HG03565 (cell line): Measurements from ENCODE around the gene SHISAL2A.

Experiments
- ATAC-seq: cut with Tn5 transposase; IDR thresholded peaks from one replicate; pipeline ENCODE4 v1.9.1; 2021; ENCODE audit warnings: mild to moderate bottlenecking, moderate library complexity; ENCODE audit not compliant: unreplicated experiment

SHISAL2A gene

DNA sequence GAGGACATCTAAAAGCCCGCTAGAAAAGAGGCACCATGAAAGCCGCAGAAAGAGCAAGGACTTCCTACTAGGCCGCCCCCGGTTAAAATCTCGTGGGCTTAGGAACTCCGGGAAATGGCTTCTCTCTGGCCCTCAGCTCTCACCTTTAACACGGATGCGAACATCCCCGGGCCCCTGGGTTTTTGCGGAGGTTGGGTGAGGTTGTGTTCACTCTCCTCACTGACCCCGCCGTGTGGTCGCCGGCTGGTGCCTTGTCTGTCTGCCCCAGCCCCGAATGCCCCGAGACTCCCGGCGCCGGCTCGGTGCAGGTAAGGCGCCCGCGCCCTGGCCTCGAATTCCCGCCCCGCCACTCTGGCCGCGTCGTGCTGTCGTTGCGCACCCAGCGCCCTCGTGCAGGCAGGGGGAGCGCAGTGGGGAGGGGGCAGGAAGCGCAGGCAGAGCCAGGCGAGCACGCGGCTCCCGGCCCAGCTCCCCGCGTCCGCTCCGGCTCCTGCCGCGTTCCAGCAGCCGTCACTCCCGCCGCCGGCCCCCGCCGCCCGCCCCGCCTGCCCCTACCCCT, at the start of gene SHISAL2A:
Gene SHISAL2A (plus strand): TSS at position 437 of the 559 bp plus-strand sequence. CDS start 326 bp downstream, outside the sequence.
- no peak for ATAC-seq

DNA sequence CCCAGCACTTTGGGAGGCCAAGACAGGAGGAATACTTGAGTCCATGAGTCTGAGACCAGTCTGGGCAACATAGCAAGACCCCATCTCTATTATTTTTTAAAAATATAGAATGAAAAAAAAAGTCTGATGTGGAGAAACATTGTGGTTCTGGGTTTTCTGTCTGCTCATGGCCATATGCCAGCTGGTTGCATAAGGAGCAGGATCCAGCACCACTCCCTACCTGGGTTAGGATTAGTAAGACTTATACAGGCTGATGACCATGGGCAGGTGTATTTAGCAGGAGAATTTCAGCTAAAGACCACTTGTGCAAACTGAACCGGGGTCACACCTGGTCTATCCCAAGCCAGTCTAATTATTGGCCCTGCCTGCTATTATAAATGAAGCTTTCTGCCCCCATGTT, 47.5 kb upstream of the SHISAL2A start:
- no peak for ATAC-seq

DNA sequence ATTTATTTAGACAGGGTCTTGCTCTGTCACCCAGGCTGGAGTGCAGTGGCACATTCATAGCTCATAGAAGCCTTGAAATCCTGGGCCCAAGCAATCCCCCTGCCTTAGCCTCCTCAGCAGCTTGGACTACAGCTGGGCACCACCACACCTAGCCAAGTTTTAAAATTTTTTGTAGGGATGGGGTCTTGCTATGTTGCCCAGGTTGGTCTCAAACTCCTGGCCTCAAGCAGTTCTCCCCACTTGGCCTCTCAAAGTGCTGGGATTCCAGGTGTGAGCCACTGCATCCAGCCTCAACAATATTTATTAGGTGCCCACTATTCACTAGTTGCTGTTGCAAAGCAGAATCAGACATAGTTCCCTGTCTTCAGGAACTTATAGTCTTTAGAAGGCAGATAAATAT, 44.9 kb upstream of the SHISAL2A start:
- no peak for ATAC-seq

DNA sequence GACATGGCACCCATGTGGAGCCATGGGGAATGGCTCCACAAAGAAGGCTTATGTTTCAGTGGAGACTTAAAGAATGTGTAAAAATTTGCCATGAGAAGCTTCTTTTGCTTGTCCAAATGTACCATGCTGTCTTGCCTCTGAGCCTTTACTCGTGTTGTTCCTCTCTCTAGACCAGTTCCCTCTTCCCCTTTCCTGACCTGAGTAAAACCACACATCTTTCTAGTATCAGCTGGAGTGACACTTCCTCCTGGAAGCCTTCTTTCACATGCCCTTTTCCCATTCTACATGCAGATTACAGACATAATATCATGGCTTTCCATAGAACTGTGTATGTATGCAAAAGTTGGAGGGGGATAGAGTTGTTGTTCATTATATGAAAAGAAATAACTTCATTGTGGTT, 44.4 kb upstream of the SHISAL2A start:
- no peak for ATAC-seq

DNA sequence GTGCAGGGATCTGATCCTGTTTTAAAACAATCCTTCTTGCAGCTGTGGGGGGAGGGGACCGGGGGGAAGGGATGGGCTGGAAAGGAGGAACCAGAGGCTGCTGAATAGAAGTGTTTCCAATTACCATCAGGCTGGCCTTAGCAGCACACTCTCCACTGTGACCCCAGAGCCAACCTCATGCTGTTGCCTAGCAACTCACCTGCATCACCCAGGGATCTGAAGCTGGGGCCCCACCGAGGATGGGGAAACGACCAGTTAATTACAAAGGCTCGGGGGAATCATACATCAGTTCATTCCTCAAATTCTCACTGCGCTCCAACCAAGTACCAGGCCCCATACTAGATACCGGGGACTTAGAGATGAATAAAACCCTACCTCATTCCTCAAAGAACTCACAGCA, 42.7 kb upstream of the SHISAL2A start:
- no peak for ATAC-seq

DNA sequence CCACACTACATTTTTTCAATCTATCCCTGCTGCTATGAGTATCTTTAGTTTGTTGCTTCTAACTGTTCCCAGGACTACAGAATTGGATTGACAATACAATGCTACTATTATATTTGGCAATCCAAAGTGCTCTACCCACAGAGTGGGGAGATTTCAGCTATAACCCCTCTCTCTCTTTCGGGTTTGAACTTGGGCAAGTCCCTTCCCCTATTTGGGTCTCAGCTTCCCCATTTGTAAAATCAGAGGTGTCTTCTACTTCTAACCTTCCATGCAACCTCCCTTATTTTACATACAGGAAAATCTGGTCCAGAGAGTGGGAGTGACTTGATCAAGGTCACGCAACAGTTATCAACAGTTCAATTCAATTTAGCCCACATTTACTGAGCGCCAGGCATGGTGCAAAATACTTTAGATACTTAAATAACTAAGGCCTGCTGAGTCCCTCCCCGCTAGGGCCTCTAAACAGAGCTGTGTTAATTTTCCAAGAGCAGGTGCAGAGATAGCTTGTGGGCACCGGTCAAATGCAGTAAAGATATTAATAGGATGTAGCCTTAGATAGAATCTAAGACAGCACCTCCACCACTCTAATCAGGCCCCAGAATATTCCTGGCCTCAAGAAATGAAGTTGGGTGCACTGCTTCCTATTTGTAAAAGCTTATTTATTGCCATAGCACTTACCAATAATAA, 40.2 kb upstream of the SHISAL2A start:
- no peak for ATAC-seq

DNA sequence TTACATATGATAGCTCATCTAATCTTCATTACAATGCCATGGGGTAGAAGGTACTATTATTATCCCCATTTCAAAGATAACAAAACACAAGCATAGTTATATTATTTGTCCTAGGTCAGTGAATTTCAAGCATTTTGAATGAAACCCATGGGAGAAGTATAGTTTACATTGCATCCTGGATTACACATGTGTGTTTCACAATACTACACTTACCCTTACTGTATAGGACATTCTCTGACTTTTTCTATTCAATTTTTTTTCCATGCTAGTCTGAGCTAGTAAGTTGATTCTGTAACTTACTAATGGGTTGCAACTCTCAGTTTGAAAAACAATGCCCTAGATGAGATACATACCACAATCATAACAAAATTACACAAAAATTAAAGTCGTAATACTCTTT, 39.5 kb upstream of the SHISAL2A start:
- no peak for ATAC-seq

DNA sequence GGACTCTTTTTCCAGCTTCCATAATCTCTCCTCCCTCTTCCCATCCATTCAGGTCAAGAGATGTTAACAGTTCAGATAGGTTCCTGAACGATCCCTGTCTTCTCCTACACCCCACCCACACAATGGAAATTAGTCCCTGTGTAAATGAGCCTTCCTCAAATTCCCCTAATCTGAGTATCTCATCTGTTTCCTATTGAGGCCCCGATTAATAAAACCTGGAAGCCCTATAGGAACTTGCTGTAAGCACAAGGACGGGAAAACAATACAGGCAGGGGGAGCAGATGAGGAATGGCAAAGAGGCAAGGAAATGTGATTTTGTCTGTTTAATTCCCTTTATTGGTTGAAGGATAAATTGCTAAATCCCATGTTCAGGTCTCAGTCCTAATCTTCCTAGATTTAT, 37.9 kb upstream of the SHISAL2A start:
- ATAC-seq: no peak

DNA sequence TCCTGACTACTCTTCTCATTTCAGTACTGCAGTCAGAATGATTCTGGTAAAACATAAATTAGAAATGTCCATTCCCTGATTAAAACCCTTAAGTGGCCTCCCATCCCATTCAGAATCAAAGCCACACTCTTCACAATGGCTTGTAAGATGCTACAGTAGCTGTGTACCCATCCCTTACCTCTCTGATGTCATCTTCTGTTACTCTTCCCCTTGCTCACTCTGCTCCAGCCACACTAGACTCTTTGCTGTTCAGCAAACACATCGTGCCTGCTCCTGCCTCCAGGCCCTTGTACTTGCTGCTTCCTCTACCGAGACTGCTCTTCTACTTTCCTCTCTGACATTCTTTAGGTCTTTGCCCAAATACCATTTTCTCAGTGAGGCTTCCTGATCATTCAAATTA, 35.1 kb upstream of the SHISAL2A start:
- ATAC-seq: no peak

DNA sequence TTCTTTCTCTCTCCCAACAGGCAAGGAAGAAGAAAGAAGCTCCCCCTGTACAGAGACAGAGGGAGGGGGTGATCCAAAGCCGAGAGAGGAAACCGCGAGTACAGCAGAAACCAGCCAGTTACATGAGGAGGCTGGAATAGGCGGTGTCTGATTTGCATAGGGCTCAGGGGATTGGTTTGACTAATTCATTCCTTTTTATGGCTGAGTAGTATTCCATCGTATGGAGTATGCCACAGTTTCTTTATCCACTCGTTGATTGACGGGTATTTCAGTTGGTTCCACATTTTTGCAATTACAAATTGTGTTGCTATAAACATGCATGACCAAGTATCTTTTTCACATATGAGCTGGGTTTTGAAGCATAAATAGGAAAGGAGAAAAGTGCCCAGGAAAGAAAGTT, 34.2 kb upstream of the SHISAL2A start:
- no peak for ATAC-seq

DNA sequence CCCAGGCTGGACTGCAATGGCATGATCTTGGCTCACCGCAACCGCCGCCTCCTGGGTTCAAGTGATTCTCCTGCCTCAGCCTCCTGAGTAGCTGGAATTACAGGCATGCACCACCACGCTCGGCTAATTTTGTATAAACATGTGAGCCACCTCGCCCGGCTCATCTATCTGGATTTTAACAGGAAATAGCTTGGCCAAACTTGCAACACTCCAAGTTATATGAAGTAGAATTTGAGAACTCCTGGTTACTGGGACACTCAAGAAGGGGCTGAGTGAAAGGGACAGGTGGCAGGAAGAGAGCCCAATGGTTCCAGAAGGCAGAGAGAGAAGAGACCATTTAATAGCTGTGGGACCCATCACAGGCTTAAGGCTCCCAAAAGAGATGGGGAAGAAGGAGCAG, 33.7 kb upstream of the SHISAL2A start:
- no peak for ATAC-seq

DNA sequence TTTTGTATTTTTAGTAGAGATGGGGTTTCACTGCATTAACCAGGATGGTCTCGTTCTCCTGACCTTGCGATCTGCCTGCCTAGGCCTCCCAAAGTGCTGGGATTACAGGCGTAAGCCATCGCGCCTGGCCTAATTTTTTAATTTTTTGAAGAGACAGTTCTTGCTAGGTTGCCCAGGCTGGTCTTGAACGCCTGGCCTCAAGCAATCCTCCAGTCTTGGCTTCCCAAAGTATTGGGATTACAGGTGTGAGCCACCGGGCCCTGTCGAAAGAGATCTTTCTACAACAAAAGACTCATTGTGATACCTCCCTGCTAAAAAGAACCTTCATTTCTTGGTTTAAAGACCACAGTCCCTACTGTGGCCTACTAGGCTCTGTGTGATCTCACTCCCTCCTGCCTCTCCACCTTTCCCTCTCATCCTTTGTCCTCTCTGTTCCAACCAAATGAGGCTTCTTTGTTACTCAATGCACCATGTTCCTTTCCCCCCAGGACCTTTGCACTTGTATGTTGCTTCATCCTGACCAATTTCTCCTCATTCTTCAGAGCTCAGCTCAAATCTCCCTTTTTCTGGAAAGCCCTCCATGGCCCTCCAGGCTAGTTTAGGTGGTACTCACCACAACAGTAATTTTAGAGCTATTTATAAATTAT, 32.3 kb upstream of the SHISAL2A start:
- no peak for ATAC-seq

DNA sequence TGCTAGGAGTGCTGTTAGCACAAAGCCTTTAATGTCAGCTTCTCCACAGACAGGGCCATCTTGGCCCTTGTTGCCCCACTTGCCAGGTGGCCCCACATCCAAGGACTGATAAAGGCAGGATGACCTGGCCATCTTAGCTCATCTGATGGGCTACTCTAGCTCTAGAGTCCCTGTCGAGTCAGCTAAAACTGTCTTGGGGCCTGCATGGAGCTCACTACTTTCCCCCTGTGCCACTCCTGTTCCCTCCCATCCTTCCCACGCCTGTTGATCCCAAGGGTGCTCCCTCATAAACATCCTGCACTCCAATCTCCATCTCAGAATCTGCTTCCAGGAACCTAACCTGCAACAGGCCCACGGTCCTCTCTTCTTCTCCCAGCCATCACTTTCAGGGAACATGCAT, 31.4 kb upstream of the SHISAL2A start:
- ATAC-seq: no peak

DNA sequence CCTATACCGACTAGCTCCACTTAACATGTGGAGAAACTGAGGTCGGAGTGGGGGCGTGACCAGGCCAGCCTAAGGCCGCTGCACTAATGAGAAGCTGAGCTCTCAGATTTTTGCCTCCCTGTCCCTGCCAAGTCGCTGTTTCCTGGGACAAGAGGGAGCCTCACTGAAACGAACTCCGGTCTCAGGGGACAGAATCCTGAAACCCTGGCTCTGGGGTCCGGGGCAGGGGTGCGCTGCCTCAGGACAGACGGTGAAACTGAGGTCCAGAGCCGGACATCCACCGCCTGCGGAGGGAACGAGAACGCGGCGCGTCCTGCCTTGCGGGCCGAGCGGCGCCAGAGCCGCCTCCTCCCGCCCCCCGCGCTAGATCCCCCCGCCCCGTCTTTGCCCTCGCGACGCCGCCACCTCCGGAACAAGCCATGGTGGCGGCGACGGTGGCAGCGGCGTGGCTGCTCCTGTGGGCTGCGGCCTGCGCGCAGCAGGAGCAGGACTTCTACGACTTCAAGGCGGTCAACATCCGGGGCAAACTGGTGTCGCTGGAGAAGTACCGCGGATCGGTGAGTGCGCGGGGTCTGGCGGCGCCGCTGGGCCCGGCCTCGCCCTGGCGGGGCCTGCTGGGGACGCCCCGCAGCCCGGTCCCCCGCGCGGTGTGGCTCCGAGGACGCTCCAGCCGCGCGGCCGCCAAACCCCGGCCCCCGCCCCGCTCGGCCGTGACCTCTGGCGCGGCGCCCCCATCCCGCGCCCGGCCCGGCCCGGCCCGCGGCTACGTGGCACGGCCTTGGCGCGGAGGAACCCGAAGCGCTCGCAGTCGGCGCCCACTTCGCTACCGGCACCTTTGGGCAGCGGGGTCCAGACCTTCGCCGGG, 30.7 kb upstream of the SHISAL2A start, which contains the start of gene GPX7:
Gene GPX7 (plus strand): TSS at position 381 of the 865 bp plus-strand sequence. CDS start 39 bp downstream, at position 420.
- ATAC-seq: no peak

DNA sequence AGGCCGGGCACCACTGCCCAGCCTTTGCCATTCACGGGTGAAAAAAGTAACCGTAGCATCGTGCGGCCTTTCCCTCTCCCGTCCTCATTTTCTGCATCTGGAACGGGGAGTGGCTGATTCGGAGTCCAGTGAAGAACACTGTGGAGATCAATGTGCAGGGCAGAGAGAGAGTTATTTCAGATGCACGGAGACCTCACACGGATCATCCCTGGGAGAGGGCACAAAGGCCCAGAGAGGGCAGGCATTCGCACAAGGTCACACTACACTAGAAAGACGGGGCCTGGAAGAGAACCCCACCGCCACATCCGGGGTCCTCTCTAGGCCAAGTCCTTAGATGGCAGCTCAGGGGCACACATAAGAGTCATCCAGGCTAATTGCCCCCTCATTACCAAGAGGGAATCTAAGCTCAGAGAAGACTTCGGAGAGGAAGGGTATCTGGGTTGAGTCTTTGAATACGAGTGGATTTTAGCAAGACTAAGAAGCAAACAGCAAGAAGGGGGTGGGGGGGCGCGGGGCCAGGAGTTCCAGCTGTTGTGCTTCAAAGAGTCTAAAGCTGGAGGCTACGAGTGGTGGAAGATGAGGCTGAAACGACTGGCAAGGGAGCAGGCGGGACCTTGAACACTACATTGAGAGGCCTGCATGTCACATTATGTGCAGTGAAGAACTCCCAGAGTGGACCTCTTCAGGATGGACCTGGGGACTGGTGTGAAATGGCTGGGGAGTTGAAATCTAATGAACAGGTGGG, 29.9 kb upstream of the SHISAL2A start:
- ATAC-seq: no peak

DNA sequence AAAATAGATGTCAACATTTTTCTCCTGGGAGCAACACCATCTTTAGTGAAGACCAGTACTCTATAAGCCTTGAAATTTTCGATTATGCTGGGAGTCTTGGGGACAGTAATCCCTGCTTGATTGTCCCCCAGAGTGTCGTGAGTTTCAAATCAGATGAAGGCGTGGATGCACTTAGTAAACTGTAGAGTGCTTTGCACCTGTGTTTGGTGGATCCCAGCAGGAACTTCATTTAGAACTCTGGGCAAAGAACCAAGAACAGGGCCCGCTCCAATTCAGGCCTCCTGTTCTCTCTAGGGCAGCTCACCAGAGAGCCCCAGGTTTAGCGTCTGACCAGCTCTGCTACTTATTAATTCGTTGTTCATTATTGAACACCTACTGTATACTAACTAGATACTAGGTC, 29.3 kb upstream of the SHISAL2A start:
- no peak for ATAC-seq

DNA sequence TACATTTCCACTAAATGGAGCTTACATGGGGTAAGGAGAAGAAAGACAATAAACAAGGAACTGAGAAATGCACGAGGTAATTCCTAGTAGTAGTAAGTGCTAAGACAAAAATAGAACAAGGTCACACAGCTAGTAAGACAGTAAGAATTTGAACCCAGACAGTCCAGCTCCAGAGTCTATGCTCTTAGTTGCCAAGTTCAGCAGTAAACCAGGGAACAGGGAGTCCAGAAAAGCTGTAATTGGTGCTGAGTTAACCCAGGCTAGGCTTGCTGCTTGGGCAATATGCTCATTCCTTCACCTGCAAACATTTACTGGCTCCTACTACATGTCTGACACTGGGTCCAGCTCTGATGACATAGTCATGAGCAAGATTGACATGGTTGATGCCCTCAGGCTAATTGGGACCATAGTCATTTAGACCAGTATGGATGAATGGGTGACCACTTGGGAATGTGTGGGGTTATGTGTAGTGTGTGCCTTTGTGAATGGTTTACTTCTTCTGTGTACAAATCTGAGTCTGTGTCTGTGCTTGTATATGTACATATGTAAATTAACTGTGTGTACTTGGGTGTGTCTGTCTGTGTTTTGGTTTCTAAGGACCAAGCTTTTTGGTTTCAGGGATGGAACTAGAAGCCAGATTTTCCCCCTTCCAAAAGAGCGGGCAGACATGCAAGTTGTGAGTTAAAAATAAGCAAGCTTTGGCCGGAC, 28.8 kb upstream of the SHISAL2A start:
- no peak for ATAC-seq

DNA sequence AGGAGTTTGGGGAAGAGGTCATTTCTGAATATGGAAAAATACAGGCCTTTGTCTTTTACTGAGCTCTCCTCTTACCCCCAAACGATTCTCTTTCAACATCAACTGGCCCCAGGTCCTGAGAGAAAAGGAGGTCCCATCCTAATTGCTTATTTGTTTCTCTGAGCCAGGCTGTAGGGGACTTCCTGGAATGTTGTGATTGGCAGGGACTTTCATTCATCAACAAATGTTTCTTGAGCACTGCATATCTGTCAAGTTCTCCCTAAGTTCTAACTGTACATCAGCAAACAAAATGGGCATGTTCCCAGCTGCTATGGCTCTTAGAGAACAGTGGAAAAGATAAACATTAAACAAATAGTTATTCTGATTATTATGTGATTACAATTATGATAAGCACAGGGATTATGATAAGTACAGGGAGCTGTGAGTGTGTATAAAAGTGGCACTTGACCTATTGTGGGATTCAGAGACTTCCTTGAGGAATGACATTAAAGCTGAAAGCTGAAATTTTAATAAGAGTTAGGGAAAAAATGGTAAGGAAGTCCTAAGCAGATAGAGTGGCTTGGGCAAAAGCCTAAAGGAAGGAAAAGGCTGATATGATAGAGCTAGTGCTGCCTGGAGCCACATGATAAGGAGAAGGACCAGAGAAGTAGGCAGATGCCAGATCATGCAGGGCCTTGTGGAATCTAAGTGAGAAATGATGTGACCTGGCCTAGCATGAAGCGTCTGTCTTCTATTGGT, 19.2 kb upstream of the SHISAL2A start:
- no peak for ATAC-seq

DNA sequence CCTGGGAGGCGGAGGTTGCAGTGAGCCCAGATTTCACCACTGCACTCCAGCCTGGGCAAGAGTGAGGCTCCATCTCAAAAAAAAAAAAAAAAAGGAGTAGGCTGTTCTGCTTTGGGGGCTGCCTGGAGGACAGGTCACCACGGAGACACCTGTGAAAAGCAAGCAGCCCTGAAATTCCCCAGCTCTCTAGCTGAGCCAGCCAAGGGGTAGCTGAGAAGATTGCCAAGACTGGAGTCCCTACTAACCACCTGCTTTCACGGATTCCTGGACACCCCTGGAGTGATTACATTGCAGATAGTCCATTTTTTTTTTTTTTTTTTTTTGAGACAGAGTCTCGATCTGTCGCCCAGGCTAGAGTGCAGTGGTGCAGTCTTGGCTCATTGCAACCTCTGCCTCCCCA, 18.3 kb upstream of the SHISAL2A start:
- no peak for ATAC-seq
